Stimulated activated CD4-positive, alpha-beta T cell treated with anti-CD3 and anti-CD28 coated beads, Interleukin-2, amount 100 ng/mL, for 24 hours (primary cell): ENCODE measurements around the gene OBP2B.
"Not testable (repeated sequence)": the region's sequence is repeated elsewhere in the genome, so short reads cannot be mapped to it uniquely, and the experiment has no call there.

Source experiments
- DNase-seq, 2 donors: peaks; one replicate each; pipeline ENCODE4 v3.0.0-alpha.2; 2020

Gene OBP2B

GRCh38 chr9:133200631-133201030 is 8.4 kb downstream of the OBP2B start:
- no peak for DNase-seq

GRCh38 chr9:133199648-133200321 is 9.3 kb downstream of the OBP2B start:
- peak; percentile 23 to 53 for DNase-seq

- no peak for DNase-seq
These were observed 14.0 kb downstream of the OBP2B start for GRCh38 chr9:133195029-133195428.

GRCh38 chr9:133194597-133194996 is 14.5 kb downstream of the OBP2B start:
- DNase-seq, result no peak

GRCh38 chr9:133191989-133192388 is 17.1 kb downstream of the OBP2B start:
- no peak for DNase-seq

- no peak for DNase-seq
These were observed 19.2 kb downstream of the OBP2B start for GRCh38 chr9:133189826-133190225.

- DNase-seq, result no peak
These were observed 20.2 kb downstream of the OBP2B start for GRCh38 chr9:133188843-133189180.

GRCh38 chr9:133188006-133188842 is 20.8 kb downstream of the OBP2B start:
- no peak for DNase-seq

- DNase-seq, result no peak
These were observed 21.5 kb downstream of the OBP2B start for GRCh38 chr9:133187561-133188005.

GRCh38 chr9:133186736-133187135 is 22.3 kb downstream of the OBP2B start:
- no peak for DNase-seq

GRCh38 chr9:133184971-133185370 is 24.1 kb downstream of the OBP2B start:
- peak; percentile 33 to 37 for DNase-seq

GRCh38 chr9:133182151-133182550 is 26.9 kb downstream of the OBP2B start:
- no peak for DNase-seq

- no peak for DNase-seq
These were observed 27.5 kb downstream of the OBP2B start for GRCh38 chr9:133181561-133181960.

- DNase-seq, result no peak
These were observed 28.1 kb downstream of the OBP2B start for GRCh38 chr9:133180953-133181352.

GRCh38 chr9:133173056-133173455 is 36.0 kb downstream of the OBP2B start:
- no peak for DNase-seq

GRCh38 chr9:133171161-133171961 is 37.7 kb downstream of the OBP2B start:
- no peak for DNase-seq

GRCh38 chr9:133170716-133171115 is 38.3 kb downstream of the OBP2B start:
- no peak for DNase-seq

GRCh38 chr9:133169687-133170086 is 39.4 kb downstream of the OBP2B start:
- not testable (repeated sequence) for DNase-seq

GRCh38 chr9:133169102-133169501 is 39.9 kb downstream of the OBP2B start:
- no peak for DNase-seq

- DNase-seq, result no peak
These were observed 40.6 kb downstream of the OBP2B start for GRCh38 chr9:133168432-133168831.

GRCh38 chr9:133167769-133168168 is 41.3 kb downstream of the OBP2B start:
- no peak for DNase-seq

GRCh38 chr9:133167096-133167730 is 41.8 kb downstream of the OBP2B start:
- DNase-seq, result no peak

GRCh38 chr9:133166392-133166791 is 42.7 kb downstream of the OBP2B start:
- DNase-seq, result no peak
